HepG2 (cell line): Measurements from ENCODE around the gene TMIGD2. TPM values are rescaled to one million over a fixed set of nuclear protein-coding genes. Genes with fewer than 3 reads are reported as not detected.

ENCODE experiments used
- ARNT ChIP-seq: fragments of 450-650 bp; IDR thresholded peaks from 2 replicates; pipeline ENCODE4 v1.6.1; 2017
- ATM ChIP-seq: fragments of 450-650 bp; IDR thresholded peaks from 2 replicates; pipeline ENCODE4 v1.7.1; 2017; ENCODE audit warnings: mild to moderate bottlenecking, borderline replicate concordance
- FOXM1 ChIP-seq: sonication (generic); formaldehyde crosslinking; IDR thresholded peaks from 2 replicates; pipeline ENCODE4 v1.5.0; 2020; ENCODE audit warnings: missing genetic modification reagents
- KLF9 ChIP-seq: IDR thresholded peaks from 2 replicates; pipeline ENCODE4 v1.6.1; 2016; ENCODE audit warnings: low read depth
- NR1H2 ChIP-seq: sonication (generic); formaldehyde crosslinking; IDR thresholded peaks from 2 replicates; pipeline ENCODE4 v1.8.1; 2022; ENCODE audit warnings: low read depth, missing genetic modification reagents, borderline replicate concordance
- PRMT3 ChIP-seq: sonication (generic); formaldehyde crosslinking; IDR thresholded peaks from 2 replicates; pipeline ENCODE4 v1.8.1; 2022; ENCODE audit warnings: low read depth, mild to moderate bottlenecking, moderate library complexity, missing genetic modification reagents, borderline replicate concordance
- SETDB1 ChIP-seq: sonication (generic); formaldehyde crosslinking; IDR thresholded peaks from 2 replicates; pipeline ENCODE4 v1.5.1; 2020; ENCODE audit warnings: missing genetic modification reagents, mild to moderate bottlenecking, borderline replicate concordance
- TBL1XR1 ChIP-seq: fragments of 150-350 bp; IDR thresholded peaks from 2 replicates; pipeline ENCODE4 v1.6.1; 2014; ENCODE audit warnings: borderline replicate concordance, low read length; ENCODE audit not compliant: partially characterized antibody
- ZNF235 ChIP-seq: sonication (generic); formaldehyde crosslinking; IDR thresholded peaks from 2 replicates; pipeline ENCODE4 v1.8.1; 2023; ENCODE audit warnings: mild to moderate bottlenecking, missing genetic modification reagents, borderline replicate concordance
- ZNF33A ChIP-seq: sonication (generic); formaldehyde crosslinking; IDR thresholded peaks from 2 replicates; pipeline ENCODE4 v1.5.1; 2020; ENCODE audit warnings: missing genetic modification reagents, mild to moderate bottlenecking, moderate library complexity, borderline replicate concordance
- ZNF484 ChIP-seq: sonication (generic); formaldehyde crosslinking; IDR thresholded peaks from 2 replicates; pipeline ENCODE4 v1.5.1; 2020; ENCODE audit warnings: mild to moderate bottlenecking, low read depth, missing genetic modification reagents, borderline replicate concordance
- ZNF549 ChIP-seq: sonication (generic); formaldehyde crosslinking; IDR thresholded peaks from 2 replicates; pipeline ENCODE4 v1.5.0; 2020; ENCODE audit warnings: missing genetic modification reagents
- ZNF605 ChIP-seq: sonication (generic); formaldehyde crosslinking; IDR thresholded peaks from 2 replicates; pipeline ENCODE4 v1.8.0; 2022; ENCODE audit warnings: mild to moderate bottlenecking, missing genetic modification reagents
- ZNF724P ChIP-seq: sonication (generic); formaldehyde crosslinking; IDR thresholded peaks from 2 replicates; pipeline ENCODE4 v1.8.0; 2022; ENCODE audit warnings: missing genetic modification reagents, borderline replicate concordance
- ZSCAN22 ChIP-seq: sonication (generic); formaldehyde crosslinking; IDR thresholded peaks from 2 replicates; pipeline ENCODE4 v1.4.0; 2020; ENCODE audit warnings: mild to moderate bottlenecking, missing genetic modification reagents
- ZSCAN25 ChIP-seq: sonication (generic); formaldehyde crosslinking; IDR thresholded peaks from 2 replicates; pipeline ENCODE4 v1.8.0; 2022; ENCODE audit warnings: mild to moderate bottlenecking, missing genetic modification reagents
- polyA plus RNA-seq, 8 experiments: library from polyadenylated mRNA; depleted of rRNA in 3 of 8; stranded (reverse) in 7 of 8; unstranded in 1 of 8; fragments of >200 nt; fragmentation: Illumina TruSeq in 4 of 8; extraction: Trizol in 4 of 8; gene quantifications; 2 replicates each; pipeline versions ENCODE4 v1.2.1 to v1.2.3, GENCODE V29; 2011 to 2016; ENCODE audit warnings: low read depth in 4 of 8, missing spikeins in 1 of 8, mixed read lengths in 1 of 8; ENCODE audit not compliant: insufficient read depth in 1 of 8
- total RNA-seq, 5 experiments: library from RNA; depleted of rRNA; stranded (reverse); fragments of >200 nt; fragmentation: Illumina TruSeq; extraction: Trizol; gene quantifications; 2 replicates each; pipeline ENCODE4 v1.2.3, GENCODE V29; 2016; ENCODE audit warnings: low read depth in 1 of 5
- TF ChIP-seq, protein P1 (sequence below): sonication (generic); formaldehyde crosslinking; IDR thresholded peaks from 2 replicates; pipeline ENCODE4 v1.8.0; 2022; ENCODE audit warnings: missing genetic modification reagents, mild to moderate bottlenecking, borderline replicate concordance
- TF ChIP-seq, protein P2 (sequence below): IDR thresholded peaks from 2 replicates; pipeline ENCODE4 v1.6.1; 2016; ENCODE audit warnings: low read depth, control low read depth
- TF ChIP-seq, protein P3 (sequence below): sonication (generic); formaldehyde crosslinking; conservative IDR thresholded peaks from 2 replicates; pipeline ENCODE4 v1.4.0; 2020; ENCODE audit warnings: mild to moderate bottlenecking, missing genetic modification reagents, moderate library complexity
- TF ChIP-seq, protein P4 (sequence below): sonication (generic); formaldehyde crosslinking; conservative IDR thresholded peaks from 2 replicates; pipeline ENCODE4 v1.4.0; 2020; ENCODE audit warnings: missing genetic modification reagents

TMIGD2 gene
- total and polyA plus RNA-seq, 2 of the 13 experiments (the other 11 are each of a cell fraction or from before 2014, with no cell fraction given): 0.11 to 1.0 TPM

DNA sequence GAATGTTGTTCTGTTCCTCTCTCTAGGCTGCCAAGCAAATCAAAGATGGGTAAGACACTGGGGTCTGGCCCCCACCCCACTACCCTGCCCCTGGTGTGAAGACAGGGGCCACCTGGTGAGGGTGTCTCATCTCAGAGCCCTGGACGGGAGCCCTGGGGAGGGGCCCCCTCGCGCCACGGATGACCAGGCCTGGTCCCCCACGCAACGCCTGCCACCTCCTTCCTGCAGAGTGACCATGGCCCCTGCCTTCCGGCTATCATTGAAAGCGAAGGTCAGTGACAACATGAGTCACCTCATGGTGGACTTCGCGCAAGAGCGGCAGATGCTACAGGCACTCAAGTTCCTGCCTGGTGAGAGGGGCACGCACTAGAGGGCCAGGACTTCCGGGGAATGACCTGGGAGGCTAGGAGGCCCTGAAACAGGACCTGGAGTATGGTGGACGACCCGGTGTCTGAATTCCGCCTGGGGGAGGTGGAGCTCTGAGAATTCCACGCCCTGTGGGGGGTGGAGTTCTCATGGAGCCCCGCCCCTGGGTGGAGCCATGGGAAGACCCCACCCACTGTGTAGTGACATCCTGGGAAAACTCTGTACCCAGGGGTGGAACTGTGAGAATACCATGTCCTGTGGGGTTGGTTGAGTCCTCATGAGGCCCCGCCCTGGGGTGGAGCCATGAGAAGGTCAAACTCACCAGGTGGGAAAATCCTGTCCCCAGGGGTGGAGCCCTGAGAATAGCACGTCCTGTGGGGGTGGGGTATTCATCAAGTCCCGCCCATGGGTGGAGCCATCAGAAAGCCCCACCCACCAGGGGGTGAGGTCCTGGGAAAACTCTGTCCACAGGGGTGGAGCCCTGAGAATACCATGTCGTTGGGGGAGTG, 8.3 kb upstream of the TMIGD2 start (continued):
- TF ChIP-seq NR1H2 (no peak), ZNF484 (CRISPR knock-in tag) (no peak), SETDB1 (CRISPR knock-in tag) (no peak), ZNF235 (CRISPR knock-in tag) (peak; percentile 77; the same call in 1 of the 2 replicates), ZNF549 (CRISPR knock-in tag) (no peak), PRMT3 (CRISPR knock-in tag) (no peak), ZNF33A (CRISPR knock-in tag) (no peak), ZNF605 (CRISPR knock-in tag) (peak; percentile 98), ZSCAN25 (CRISPR knock-in tag) (peak; percentile 89), KLF9 (CRISPR knock-in tag) (0 out of 2 replicates have a peak, but pooled peaks have one; percentile 71), ARNT (no peak), ATM (no peak), FOXM1 (CRISPR knock-in tag) (no peak), ZSCAN22 (CRISPR knock-in tag) (peak; percentile 64; the same call in 1 of the 2 replicates), TBL1XR1 (no peak), ZNF724P (CRISPR knock-in tag) (peak; percentile 61; the same call in 1 of the 2 replicates)
- TF ChIP-seq, protein P1, sequence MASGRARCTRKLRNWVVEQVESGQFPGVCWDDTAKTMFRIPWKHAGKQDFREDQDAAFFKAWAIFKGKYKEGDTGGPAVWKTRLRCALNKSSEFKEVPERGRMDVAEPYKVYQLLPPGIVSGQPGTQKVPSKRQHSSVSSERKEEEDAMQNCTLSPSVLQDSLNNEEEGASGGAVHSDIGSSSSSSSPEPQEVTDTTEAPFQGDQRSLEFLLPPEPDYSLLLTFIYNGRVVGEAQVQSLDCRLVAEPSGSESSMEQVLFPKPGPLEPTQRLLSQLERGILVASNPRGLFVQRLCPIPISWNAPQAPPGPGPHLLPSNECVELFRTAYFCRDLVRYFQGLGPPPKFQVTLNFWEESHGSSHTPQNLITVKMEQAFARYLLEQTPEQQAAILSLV (CRISPR knock-in tag): peak; percentile 92
- TF ChIP-seq, protein P2, sequence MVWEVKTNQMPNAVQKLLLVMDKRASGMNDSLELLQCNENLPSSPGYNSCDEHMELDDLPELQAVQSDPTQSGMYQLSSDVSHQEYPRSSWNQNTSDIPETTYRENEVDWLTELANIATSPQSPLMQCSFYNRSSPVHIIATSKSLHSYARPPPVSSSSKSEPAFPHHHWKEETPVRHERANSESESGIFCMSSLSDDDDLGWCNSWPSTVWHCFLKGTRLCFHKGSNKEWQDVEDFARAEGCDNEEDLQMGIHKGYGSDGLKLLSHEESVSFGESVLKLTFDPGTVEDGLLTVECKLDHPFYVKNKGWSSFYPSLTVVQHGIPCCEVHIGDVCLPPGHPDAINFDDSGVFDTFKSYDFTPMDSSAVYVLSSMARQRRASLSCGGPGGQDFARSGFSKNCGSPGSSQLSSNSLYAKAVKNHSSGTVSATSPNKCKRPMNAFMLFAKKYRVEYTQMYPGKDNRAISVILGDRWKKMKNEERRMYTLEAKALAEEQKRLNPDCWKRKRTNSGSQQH (CRISPR knock-in tag): peak; percentile 87; the same call in 1 of the 2 replicates
- TF ChIP-seq, protein P3, sequence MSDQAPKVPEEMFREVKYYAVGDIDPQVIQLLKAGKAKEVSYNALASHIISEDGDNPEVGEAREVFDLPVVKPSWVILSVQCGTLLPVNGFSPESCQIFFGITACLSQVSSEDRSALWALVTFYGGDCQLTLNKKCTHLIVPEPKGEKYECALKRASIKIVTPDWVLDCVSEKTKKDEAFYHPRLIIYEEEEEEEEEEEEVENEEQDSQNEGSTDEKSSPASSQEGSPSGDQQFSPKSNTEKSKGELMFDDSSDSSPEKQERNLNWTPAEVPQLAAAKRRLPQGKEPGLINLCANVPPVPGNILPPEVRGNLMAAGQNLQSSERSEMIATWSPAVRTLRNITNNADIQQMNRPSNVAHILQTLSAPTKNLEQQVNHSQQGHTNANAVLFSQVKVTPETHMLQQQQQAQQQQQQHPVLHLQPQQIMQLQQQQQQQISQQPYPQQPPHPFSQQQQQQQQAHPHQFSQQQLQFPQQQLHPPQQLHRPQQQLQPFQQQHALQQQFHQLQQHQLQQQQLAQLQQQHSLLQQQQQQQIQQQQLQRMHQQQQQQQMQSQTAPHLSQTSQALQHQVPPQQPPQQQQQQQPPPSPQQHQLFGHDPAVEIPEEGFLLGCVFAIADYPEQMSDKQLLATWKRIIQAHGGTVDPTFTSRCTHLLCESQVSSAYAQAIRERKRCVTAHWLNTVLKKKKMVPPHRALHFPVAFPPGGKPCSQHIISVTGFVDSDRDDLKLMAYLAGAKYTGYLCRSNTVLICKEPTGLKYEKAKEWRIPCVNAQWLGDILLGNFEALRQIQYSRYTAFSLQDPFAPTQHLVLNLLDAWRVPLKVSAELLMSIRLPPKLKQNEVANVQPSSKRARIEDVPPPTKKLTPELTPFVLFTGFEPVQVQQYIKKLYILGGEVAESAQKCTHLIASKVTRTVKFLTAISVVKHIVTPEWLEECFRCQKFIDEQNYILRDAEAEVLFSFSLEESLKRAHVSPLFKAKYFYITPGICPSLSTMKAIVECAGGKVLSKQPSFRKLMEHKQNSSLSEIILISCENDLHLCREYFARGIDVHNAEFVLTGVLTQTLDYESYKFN: peak; percentile 98
- TF ChIP-seq, protein P4, sequence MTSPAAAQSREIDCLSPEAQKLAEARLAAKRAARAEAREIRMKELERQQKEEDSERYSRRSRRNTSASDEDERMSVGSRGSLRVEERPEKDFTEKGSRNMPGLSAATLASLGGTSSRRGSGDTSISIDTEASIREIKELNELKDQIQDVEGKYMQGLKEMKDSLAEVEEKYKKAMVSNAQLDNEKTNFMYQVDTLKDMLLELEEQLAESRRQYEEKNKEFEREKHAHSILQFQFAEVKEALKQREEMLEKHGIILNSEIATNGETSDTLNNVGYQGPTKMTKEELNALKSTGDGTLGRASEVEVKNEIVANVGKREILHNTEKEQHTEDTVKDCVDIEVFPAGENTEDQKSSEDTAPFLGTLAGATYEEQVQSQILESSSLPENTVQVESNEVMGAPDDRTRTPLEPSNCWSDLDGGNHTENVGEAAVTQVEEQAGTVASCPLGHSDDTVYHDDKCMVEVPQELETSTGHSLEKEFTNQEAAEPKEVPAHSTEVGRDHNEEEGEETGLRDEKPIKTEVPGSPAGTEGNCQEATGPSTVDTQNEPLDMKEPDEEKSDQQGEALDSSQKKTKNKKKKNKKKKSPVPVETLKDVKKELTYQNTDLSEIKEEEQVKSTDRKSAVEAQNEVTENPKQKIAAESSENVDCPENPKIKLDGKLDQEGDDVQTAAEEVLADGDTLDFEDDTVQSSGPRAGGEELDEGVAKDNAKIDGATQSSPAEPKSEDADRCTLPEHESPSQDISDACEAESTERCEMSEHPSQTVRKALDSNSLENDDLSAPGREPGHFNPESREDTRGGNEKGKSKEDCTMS (CRISPR knock-in tag): no peak
